H9 (cell line): ENCODE measurements around the gene ULK1. TPM values are rescaled to one million over a fixed set of nuclear protein-coding genes. Genes with fewer than 3 reads are reported as not detected.

Experiments used
- DNase-seq: peaks from one replicate; pipeline ENCODE4 v3.0.0-alpha.2; 2017
- H2AFZ ChIP-seq: one replicate; pipeline ENCODE4 v1.6.1; 2013; ENCODE audit warnings: mild to moderate bottlenecking, low read length, control low read depth, moderate library complexity
- H2AK5ac ChIP-seq: 2 replicates; pipeline ENCODE4 v1.6.1; 2013; ENCODE audit warnings: low read length, control low read depth, mixed read lengths; ENCODE audit not compliant: insufficient read length
- H2BK120ac ChIP-seq: one replicate; pipeline ENCODE4 v1.6.1; 2013; ENCODE audit warnings: low read depth, mild to moderate bottlenecking, low read length, control low read depth, inconsistent platforms; ENCODE audit not compliant: poor library complexity, severe bottlenecking
- H2BK12ac ChIP-seq: 2 replicates; pipeline ENCODE4 v1.6.1; 2013; ENCODE audit warnings: low read length, control low read depth, mixed read lengths, low read depth; ENCODE audit not compliant: insufficient read length
- H2BK15ac ChIP-seq: 2 replicates; pipeline ENCODE4 v1.6.1; 2013; ENCODE audit warnings: low read depth, low read length, control low read depth
- H2BK20ac ChIP-seq: one replicate; pipeline ENCODE4 v1.6.1; 2013; ENCODE audit warnings: low read depth, mild to moderate bottlenecking, low read length, control low read depth, inconsistent platforms; ENCODE audit not compliant: poor library complexity, severe bottlenecking
- H2BK5ac ChIP-seq: 2 replicates; pipeline ENCODE4 v1.6.1; 2013; ENCODE audit warnings: low read length, control low read depth, mixed read lengths; ENCODE audit not compliant: insufficient read length
- H3K14ac ChIP-seq: 2 replicates; pipeline ENCODE4 v1.6.1; 2013; ENCODE audit warnings: low read length, control low read depth; ENCODE audit not compliant: insufficient read depth
- H3K18ac ChIP-seq: 2 replicates; pipeline ENCODE4 v1.6.1; 2013; ENCODE audit warnings: low read depth, mild to moderate bottlenecking, mixed read lengths, low read length, control low read depth; ENCODE audit not compliant: insufficient read length
- H3K23ac ChIP-seq: 2 replicates; pipeline ENCODE4 v1.6.1; 2013; ENCODE audit warnings: low read length, control low read depth, mixed read lengths, low read depth; ENCODE audit not compliant: insufficient read length
- H3K23me2 ChIP-seq: 2 replicates; pipeline ENCODE4 v1.6.1; 2013; ENCODE audit warnings: low read depth, mild to moderate bottlenecking, mixed read lengths, low read length, control low read depth; ENCODE audit not compliant: insufficient read length, poor library complexity, severe bottlenecking
- H3K27ac ChIP-seq: 2 replicates; pipeline ENCODE4 v1.5.1; 2013; ENCODE audit warnings: low read length, control low read depth, mixed read lengths, low read depth; ENCODE audit not compliant: insufficient read length
- H3K27me3 ChIP-seq: 2 replicates; pipeline ENCODE4 v1.6.1; 2013; ENCODE audit warnings: low read length, control low read depth, inconsistent platforms; ENCODE audit not compliant: insufficient read depth
- H3K4ac ChIP-seq: 2 replicates; pipeline ENCODE4 v1.6.1; 2013; ENCODE audit warnings: low read depth, mild to moderate bottlenecking, control low read depth, inconsistent platforms, low read length, moderate library complexity
- H3K4me1 ChIP-seq: 2 replicates; pipeline ENCODE4 v1.6.1; 2013; ENCODE audit warnings: low read length, control low read depth, inconsistent platforms; ENCODE audit not compliant: insufficient read depth
- H3K4me2 ChIP-seq: 2 replicates; pipeline ENCODE4 v1.6.1; 2013; ENCODE audit warnings: low read length, control low read depth, mixed read lengths; ENCODE audit not compliant: insufficient read length, insufficient read depth
- H3K56ac ChIP-seq: 2 replicates; pipeline ENCODE4 v1.6.1; 2013; ENCODE audit warnings: low read depth, mild to moderate bottlenecking, mixed read lengths, low read length, control low read depth; ENCODE audit not compliant: insufficient read length
- H3K79me1 ChIP-seq: 2 replicates; pipeline ENCODE4 v1.6.1; 2013; ENCODE audit warnings: low read depth, mild to moderate bottlenecking, moderate library complexity, low read length, control low read depth, inconsistent platforms; ENCODE audit not compliant: insufficient read depth, poor library complexity, severe bottlenecking
- H3K79me2 ChIP-seq: 2 replicates; pipeline ENCODE4 v1.6.1; 2013; ENCODE audit warnings: low read length, control low read depth, inconsistent platforms; ENCODE audit not compliant: insufficient read depth
- H3K9ac ChIP-seq: 2 replicates; pipeline ENCODE4 v1.6.1; 2013; ENCODE audit warnings: low read length, control low read depth, mixed read lengths; ENCODE audit not compliant: insufficient read length; ENCODE audit errors: extremely low read depth
- H3K9me3 ChIP-seq: one replicate; pipeline ENCODE4 v1.6.1; 2013; ENCODE audit warnings: low read depth, low read length, inconsistent platforms; ENCODE audit not compliant: control insufficient read depth
- H3T11ph ChIP-seq: one replicate; pipeline ENCODE4 v1.6.1; 2013; ENCODE audit warnings: mild to moderate bottlenecking, low read length, control low read depth, inconsistent platforms
- H4K20me1 ChIP-seq: one replicate; pipeline ENCODE4 v1.6.1; 2013; ENCODE audit not compliant: control insufficient read depth, insufficient read length, insufficient read depth
- H4K5ac ChIP-seq: 2 replicates; pipeline ENCODE4 v1.6.1; 2013; ENCODE audit warnings: low read depth, mild to moderate bottlenecking, mixed read lengths, low read length, control low read depth; ENCODE audit not compliant: insufficient read length
- H4K8ac ChIP-seq: replicated peaks from 2 replicates; pipeline ENCODE4 v1.6.1; 2013; ENCODE audit warnings: low read length, control low read depth, mixed read lengths, low read depth; ENCODE audit not compliant: insufficient read length
- H4K91ac ChIP-seq: 2 replicates; pipeline ENCODE4 v1.6.1; 2013; ENCODE audit warnings: low read depth, mild to moderate bottlenecking, moderate library complexity, mixed read lengths, low read length, control low read depth; ENCODE audit not compliant: insufficient read length
- H3K27ac Mint-ChIP-seq, 3 experiments: 2 replicates in 2 of 3; 3 replicates in 1 of 3; pipeline ENCODE4 v1.8.0; 2020 to 2021; ENCODE audit warnings: mixed read lengths in 3 of 3, mild to moderate bottlenecking in 1 of 3, moderate library complexity in 1 of 3
- H3K27me3 Mint-ChIP-seq: 2 replicates; pipeline ENCODE4 v1.8.0; 2021; ENCODE audit warnings: low read depth, mild to moderate bottlenecking, moderate library complexity, mixed read lengths
- H3K36me3 Mint-ChIP-seq, 3 experiments: 2 replicates in 2 of 3; 3 replicates in 1 of 3; pipeline ENCODE4 v1.8.0; 2020 to 2021; ENCODE audit warnings: low read depth in 3 of 3, mixed read lengths in 3 of 3; ENCODE audit not compliant: insufficient read depth in 1 of 3
- H3K4me1 Mint-ChIP-seq, 2 experiments: 2 replicates each; pipeline ENCODE4 v1.8.0; 2020; ENCODE audit warnings: mixed read lengths in 2 of 2
- H3K4me3 Mint-ChIP-seq, 2 experiments: 2 replicates in 1 of 2; 3 replicates in 1 of 2; pipeline ENCODE4 v1.8.0; 2020 to 2021; ENCODE audit warnings: mild to moderate bottlenecking in 2 of 2, mixed read lengths in 2 of 2, moderate library complexity in 1 of 2
- H3K9me3 Mint-ChIP-seq, 2 experiments: 2 replicates in 1 of 2; 3 replicates in 1 of 2; pipeline ENCODE4 v1.8.0; 2020; ENCODE audit warnings: mild to moderate bottlenecking in 2 of 2, mixed read lengths in 2 of 2, moderate library complexity in 1 of 2
- CTCF ChIP-seq: fragments of 200-600 bp; sonication (generic); conservative IDR thresholded peaks from 3 replicates; pipeline ENCODE4 v1.8.0; 2021; ENCODE audit warnings: antibody characterized with exemption, mild to moderate bottlenecking
- WGBS: extraction: QIAGEN DNeasy Blood & Tissue Kit; methylation state at CpG from one replicate; pipeline ENCODE4 v1.1.7; 2013; ENCODE audit warnings: missing lambda C conversion rate, low lambda C conversion rate, mixed read lengths; ENCODE audit not compliant: insufficient read length; ENCODE audit errors: extremely low coverage; 5-methylcytosine and 5-hydroxymethylcytosine counted together
- total RNA-seq: library from RNA; stranded (reverse); gene quantifications from 2 replicates; pipeline ENCODE4 v1.2.1, GENCODE V29; 2021

Gene ULK1
- total RNA-seq, 1 experiment from 2014 or later, result 57.2 TPM

GRCh38 chr12:131907379-131908091 lies 13.1 kb downstream of the ULK1 start:
- Histone ChIP-seq H3K79me2 (no peaks in the 10 kb centered on the region; the same call in 1 of the 2 replicates), H3T11ph (no peak overlapping the region), H2BK5ac (no peak overlapping the region), H2AK5ac (no peak overlapping the region), H2BK12ac (no peak overlapping the region), H3K27ac (no peak overlapping the region), H3K18ac (no peak overlapping the region), H2BK120ac (no peak overlapping the region), H3K23me2 (no peaks in the 10 kb centered on the region), H3K9ac (no peak overlapping the region), H3K4me1 (no peaks in the 10 kb centered on the region), H3K27me3 (no peaks in the 10 kb centered on the region), H2AFZ (no peak overlapping the region), H2BK20ac (no peak overlapping the region), H3K9me3 (no peaks in the 10 kb centered on the region), H3K23ac (no peak overlapping the region), H4K5ac (no peak overlapping the region), H4K20me1 (no peaks in the 10 kb centered on the region), H3K14ac (no peak overlapping the region), H4K91ac (no peak overlapping the region), H3K79me1 (no peaks in the 10 kb centered on the region), H3K4me2 (no peak overlapping the region), H4K8ac (no peak overlapping the region), H3K4ac (no peak overlapping the region), H3K56ac (no peak overlapping the region), H2BK15ac (no peak overlapping the region)
- Mint-ChIP-seq H3K27ac (no peak overlapping the region; a peak in 1 of 7 replicates), H3K9me3 (no peaks in the 10 kb centered on the region), H3K4me3 (no peak overlapping the region), H3K27me3 (no peaks in the 10 kb centered on the region), H3K36me3 (peaks cover 11 to 30% (median 23%) of the 10 kb centered on the region in 3 experiments; a peak in 6 of 7 replicates), H3K4me1 (0 out of 4 replicates have a peak, but pooled peaks cover 0 to 5% of the 10 kb centered on the region in 2 experiments)
- no peak for TF ChIP-seq CTCF
- DNase-seq, result no peak
- WGBS, result no CpG with 5 or more reads among the region's 31 CpGs
